Measurements from ENCODE around the gene PADI2.

DNA sequence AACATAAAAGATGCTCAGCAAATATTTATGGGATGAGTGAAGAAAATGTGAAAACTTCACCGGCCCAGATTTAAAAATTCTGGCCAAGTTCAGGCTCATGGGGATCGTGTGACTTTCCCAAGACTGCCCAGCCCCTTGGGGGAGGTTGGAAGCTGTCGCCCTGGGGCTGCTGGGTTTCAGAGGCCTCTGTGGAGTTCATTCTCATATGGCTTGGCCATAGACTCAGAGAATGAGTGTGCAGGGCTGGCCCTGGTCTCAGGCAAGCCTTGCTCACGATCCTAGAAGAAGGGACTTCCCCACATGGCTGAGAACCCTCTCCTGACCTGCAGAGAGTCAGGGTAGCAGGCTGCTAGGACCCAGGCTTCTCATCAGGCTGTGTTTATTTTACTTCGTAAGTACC lies 24.6 kb downstream of the PADI2 start:
- TF ChIP-seq FOXP2 (optimal IDR thresholded peaks at IDR 0.05; ENCODE audit: control extremely low read depth, extremely low read length, insufficient read depth) (no peak), EZH2 (IDR thresholded peaks at IDR 0.05) (no peak), POLR2AphosphoS5 (IDR thresholded peaks at IDR 0.05; ENCODE audit: borderline replicate concordance, low read depth, low read length) (no peak)
